Panc1 (cell line): Measurements from ENCODE around the gene ADCY3. TPM values are rescaled to one million over a fixed set of nuclear protein-coding genes. Genes with fewer than 3 reads are reported as not detected.

Source experiments
- ATAC-seq: fragments of 200-7000 bp; cut with Tn5 transposase; 2 replicates; pipeline ENCODE4 v1.9.1; 2020; ENCODE audit warnings: mild to moderate bottlenecking, moderate library complexity
- BruUV-seq: library from RNA; stranded (reverse); fragments of 400-500 nt; replicated peaks from 2 replicates; lab custom pipeline; 2021; lab: Mats Ljungman, UMichigan
- CTCF ChIA-PET: fragments of 300-600 bp; sonication (Branson Sonifier 250); formaldehyde crosslinking; loops from one replicate; lab custom pipeline; 2022; ENCODE audit warnings: antibody characterized with exemption; lab: Charles Lee
- POLR2A ChIA-PET: fragments of 300-600 bp; sonication (Branson Sonifier 250); formaldehyde crosslinking; loops from one replicate; lab custom pipeline; 2022; ENCODE audit warnings: antibody characterized with exemption; lab: Charles Lee
- DNase-seq: peaks from one replicate; pipeline ENCODE4 v3.0.0-alpha.2; 2010; ENCODE audit warnings: low read depth, low spot score
- H3K27ac ChIP-seq: 2 replicates; pipeline ENCODE4 v1.5.1; 2011; ENCODE audit warnings: mild to moderate bottlenecking, low read length, inconsistent platforms
- H3K27me3 ChIP-seq: fragments of 200-500 bp; sonication (Bioruptor generic); 2 replicates; pipeline ENCODE4 v1.6.0; 2014; ENCODE audit warnings: low read length, inconsistent platforms; ENCODE audit not compliant: control insufficient read depth, insufficient read depth
- H3K36me3 ChIP-seq: fragments of 200-500 bp; sonication (Bioruptor generic); 2 replicates; pipeline ENCODE4 v1.5.1; 2014; ENCODE audit warnings: inconsistent platforms, mild to moderate bottlenecking, low read length, moderate library complexity; ENCODE audit not compliant: control insufficient read depth, insufficient read depth
- H3K4me1 ChIP-seq: 2 replicates; pipeline ENCODE4 v1.5.1; 2011; ENCODE audit warnings: inconsistent platforms, mild to moderate bottlenecking, low read length, moderate library complexity; ENCODE audit not compliant: control insufficient read depth, insufficient read depth
- H3K4me3 ChIP-seq, 2 experiments: 2 replicates each; pipeline ENCODE4 v1.5.1; 2011 to 2012; ENCODE audit warnings: low read depth in 2 of 2, low read length in 2 of 2, mild to moderate bottlenecking in 2 of 2, inconsistent platforms in 1 of 2, moderate library complexity in 1 of 2
- H3K9me3 ChIP-seq: fragments of 200-500 bp; sonication (Bioruptor generic); 2 replicates; pipeline ENCODE4 v1.5.1; 2014; ENCODE audit warnings: low read depth, mild to moderate bottlenecking, inconsistent platforms, low read length, moderate library complexity; ENCODE audit not compliant: control insufficient read depth, insufficient read depth
- POLR2AphosphoS5 ChIP-seq: IDR thresholded peaks from 2 replicates; pipeline ENCODE4 v1.6.1; 2012; ENCODE audit warnings: mild to moderate bottlenecking, low read depth, low read length, moderate library complexity
- SIN3A ChIP-seq: IDR thresholded peaks from 2 replicates; pipeline ENCODE4 v1.6.1; 2012; ENCODE audit warnings: low read depth, mild to moderate bottlenecking, low read length, moderate library complexity, borderline replicate concordance; ENCODE audit not compliant: insufficient read depth
- TCF7L2 ChIP-seq: IDR thresholded peaks from 2 replicates; pipeline ENCODE4 v1.6.1; 2011; ENCODE audit warnings: mild to moderate bottlenecking, low read depth, low read length, inconsistent platforms
- in situ Hi-C: cut with HindIII; loops from 2 replicates; pipeline ENCODE4 v1.10.0; 2016; ENCODE audit warnings: low sequenced_read_pairs, low pct_unique_long_range_greater_than_20kb
- intact Hi-C: fragments of 100-400 bp; cut with micrococcal nuclease; formaldehyde crosslinking; loops from one replicate; pipeline ENCODE4 v1.10.0; 2022; ENCODE audit not compliant: unreplicated experiment
- total RNA-seq: library from RNA; stranded (reverse); gene quantifications from one replicate; pipeline ENCODE4 v1.2.1, GENCODE V29; 2021; ENCODE audit not compliant: unreplicated experiment
- TF ChIP-seq, protein P1 (sequence below): fragments of 450-650 bp; IDR thresholded peaks from 2 replicates; pipeline ENCODE4 v1.5.1; 2017; ENCODE audit warnings: mild to moderate bottlenecking
- TF ChIP-seq, protein P2 (sequence below), 2 experiments: IDR thresholded peaks; 2 replicates each; pipeline ENCODE4 v1.6.1; 2011 to 2012; ENCODE audit warnings: low read depth in 2 of 2, control low read depth in 1 of 2, low read length in 1 of 2, mild to moderate bottlenecking in 1 of 2, moderate library complexity in 1 of 2; ENCODE audit not compliant: insufficient read depth in 1 of 2

The ADCY3 gene
- total RNA-seq, 1 experiment from 2014 or later: 34.1 TPM

DNA sequence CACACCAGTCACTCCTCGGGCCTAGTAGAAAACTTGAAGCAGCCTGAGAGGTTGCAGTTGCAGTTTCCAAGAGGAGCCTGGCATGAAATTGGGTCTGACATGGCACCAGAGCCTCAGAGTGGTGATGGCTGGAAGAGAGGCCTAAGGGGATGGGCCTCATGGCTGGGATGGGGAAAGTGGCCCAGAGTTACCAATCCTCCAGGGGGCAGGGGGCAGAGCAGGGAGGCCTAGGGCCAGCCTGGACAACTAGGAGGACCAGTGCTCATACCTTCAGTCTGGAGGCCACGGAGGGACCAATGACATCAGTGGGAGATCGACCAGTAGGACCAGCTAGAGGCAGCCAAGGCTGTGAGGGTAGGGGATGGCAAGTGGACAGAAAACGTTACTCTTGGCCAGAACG, 15.1 kb upstream of the ADCY3 start:
- intact Hi-C loops: no loop called here
- no peaks in the 10 kb centered on the region for H3K9me3 ChIP-seq
- no TSS peak for BruUV-seq
- TF ChIP-seq TCF7L2: no peak
- no peak for TF ChIP-seq POLR2AphosphoS5
- TF ChIP-seq, protein P1, sequence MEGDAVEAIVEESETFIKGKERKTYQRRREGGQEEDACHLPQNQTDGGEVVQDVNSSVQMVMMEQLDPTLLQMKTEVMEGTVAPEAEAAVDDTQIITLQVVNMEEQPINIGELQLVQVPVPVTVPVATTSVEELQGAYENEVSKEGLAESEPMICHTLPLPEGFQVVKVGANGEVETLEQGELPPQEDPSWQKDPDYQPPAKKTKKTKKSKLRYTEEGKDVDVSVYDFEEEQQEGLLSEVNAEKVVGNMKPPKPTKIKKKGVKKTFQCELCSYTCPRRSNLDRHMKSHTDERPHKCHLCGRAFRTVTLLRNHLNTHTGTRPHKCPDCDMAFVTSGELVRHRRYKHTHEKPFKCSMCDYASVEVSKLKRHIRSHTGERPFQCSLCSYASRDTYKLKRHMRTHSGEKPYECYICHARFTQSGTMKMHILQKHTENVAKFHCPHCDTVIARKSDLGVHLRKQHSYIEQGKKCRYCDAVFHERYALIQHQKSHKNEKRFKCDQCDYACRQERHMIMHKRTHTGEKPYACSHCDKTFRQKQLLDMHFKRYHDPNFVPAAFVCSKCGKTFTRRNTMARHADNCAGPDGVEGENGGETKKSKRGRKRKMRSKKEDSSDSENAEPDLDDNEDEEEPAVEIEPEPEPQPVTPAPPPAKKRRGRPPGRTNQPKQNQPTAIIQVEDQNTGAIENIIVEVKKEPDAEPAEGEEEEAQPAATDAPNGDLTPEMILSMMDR: no peak
- TF ChIP-seq SIN3A: no peak
- DNase-seq: no peak
- no peaks in the 10 kb centered on the region for H3K27me3 ChIP-seq
- no peak overlapping the region for H3K27ac ChIP-seq
- ChIA-PET CTCF (interaction anchor here (0.6 kb wide), 1 partner anchor 414 kb away, joined by 3 read pairs; no protein-coding TSS in a partner anchor), POLR2A (no interaction called here)
- H3K4me3 ChIP-seq: no peak overlapping the region
- in situ Hi-C loops: no loop called here
- 0 out of 2 replicates have a peak, but pooled peaks have one; percentile 26 for ATAC-seq
- no peaks in the 10 kb centered on the region for H3K36me3 ChIP-seq
- no peaks in the 10 kb centered on the region for H3K4me1 ChIP-seq

DNA sequence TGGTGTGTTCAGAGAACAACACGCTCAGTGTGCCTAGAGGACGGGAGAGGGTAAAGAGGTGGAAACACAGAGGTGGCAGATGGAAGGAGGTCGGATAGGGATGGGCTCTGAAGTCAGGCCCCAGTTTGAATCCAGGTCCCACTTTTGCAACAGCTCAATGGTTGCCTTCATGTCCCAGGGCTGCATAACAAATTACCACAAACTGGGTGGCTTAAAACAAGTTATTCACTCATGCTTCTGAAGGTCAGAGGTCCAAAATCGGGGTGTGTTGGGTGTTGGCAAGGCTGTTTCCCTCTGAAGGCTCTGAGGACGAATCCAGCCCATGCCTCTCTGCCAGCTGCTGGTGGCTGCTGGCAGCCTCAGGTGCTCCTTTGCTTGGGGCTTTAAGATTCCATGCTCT, 12.7 kb upstream of the ADCY3 start:
- Histone ChIP-seq H3K9me3 (no peaks in the 10 kb centered on the region), H3K27me3 (no peaks in the 10 kb centered on the region), H3K4me1 (no peaks in the 10 kb centered on the region), H3K36me3 (no peaks in the 10 kb centered on the region), H3K27ac (no peak overlapping the region), H3K4me3 (no peak overlapping the region)
- CTCF ChIA-PET: no interaction called here
- in situ Hi-C loops (no loop called here), intact Hi-C loops (no loop called here)
- POLR2A ChIA-PET: no interaction called here
- BruUV-seq: no TSS peak
- DNase-seq (no peak), ATAC-seq (no peak)
- TF ChIP-seq TCF7L2 (no peak), POLR2AphosphoS5 (no peak), SIN3A (no peak)
- TF ChIP-seq, protein P2, sequence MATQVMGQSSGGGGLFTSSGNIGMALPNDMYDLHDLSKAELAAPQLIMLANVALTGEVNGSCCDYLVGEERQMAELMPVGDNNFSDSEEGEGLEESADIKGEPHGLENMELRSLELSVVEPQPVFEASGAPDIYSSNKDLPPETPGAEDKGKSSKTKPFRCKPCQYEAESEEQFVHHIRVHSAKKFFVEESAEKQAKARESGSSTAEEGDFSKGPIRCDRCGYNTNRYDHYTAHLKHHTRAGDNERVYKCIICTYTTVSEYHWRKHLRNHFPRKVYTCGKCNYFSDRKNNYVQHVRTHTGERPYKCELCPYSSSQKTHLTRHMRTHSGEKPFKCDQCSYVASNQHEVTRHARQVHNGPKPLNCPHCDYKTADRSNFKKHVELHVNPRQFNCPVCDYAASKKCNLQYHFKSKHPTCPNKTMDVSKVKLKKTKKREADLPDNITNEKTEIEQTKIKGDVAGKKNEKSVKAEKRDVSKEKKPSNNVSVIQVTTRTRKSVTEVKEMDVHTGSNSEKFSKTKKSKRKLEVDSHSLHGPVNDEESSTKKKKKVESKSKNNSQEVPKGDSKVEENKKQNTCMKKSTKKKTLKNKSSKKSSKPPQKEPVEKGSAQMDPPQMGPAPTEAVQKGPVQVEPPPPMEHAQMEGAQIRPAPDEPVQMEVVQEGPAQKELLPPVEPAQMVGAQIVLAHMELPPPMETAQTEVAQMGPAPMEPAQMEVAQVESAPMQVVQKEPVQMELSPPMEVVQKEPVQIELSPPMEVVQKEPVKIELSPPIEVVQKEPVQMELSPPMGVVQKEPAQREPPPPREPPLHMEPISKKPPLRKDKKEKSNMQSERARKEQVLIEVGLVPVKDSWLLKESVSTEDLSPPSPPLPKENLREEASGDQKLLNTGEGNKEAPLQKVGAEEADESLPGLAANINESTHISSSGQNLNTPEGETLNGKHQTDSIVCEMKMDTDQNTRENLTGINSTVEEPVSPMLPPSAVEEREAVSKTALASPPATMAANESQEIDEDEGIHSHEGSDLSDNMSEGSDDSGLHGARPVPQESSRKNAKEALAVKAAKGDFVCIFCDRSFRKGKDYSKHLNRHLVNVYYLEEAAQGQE (IDR thresholded peaks at IDR 0.05; ENCODE audit: insufficient read depth in 1 of 2, low read depth in 2 of 2, low read length in 1 of 2): no peak
- TF ChIP-seq, protein P1: no peak
